Uterus (tissue), 4 donors: Measurements from ENCODE around the gene MANF. TPM values are rescaled to one million over a fixed set of nuclear protein-coding genes. Genes with fewer than 3 reads are reported as not detected.

Source experiments
- DNase-seq, 2 donors: peaks; one replicate each; pipeline ENCODE4 v3.0.0-alpha.2; 2019 to 2020
- H3K27ac ChIP-seq, 2 donors: fragments of 200-600 bp; sonication (generic); 1 replicate in 1 of 2; 2 replicates in 1 of 2; pipeline ENCODE4 v1.5.1; 2016 to 2018
- H3K27me3 ChIP-seq, 2 donors: fragments of 200-600 bp; sonication (generic); one replicate each; pipeline ENCODE4 v1.5.1; 2018 to 2019; ENCODE audit warnings: control low read depth in 1 of 2
- H3K36me3 ChIP-seq, 2 donors: fragments of 200-600 bp; sonication (generic); one replicate each; pipeline ENCODE4 v1.5.1; 2019; ENCODE audit warnings: control low read depth in 1 of 2
- H3K4me1 ChIP-seq, 2 donors: fragments of 200-600 bp; sonication (generic); one replicate each; pipeline ENCODE4 v1.5.1; 2018 to 2019; ENCODE audit warnings: control low read depth in 1 of 2
- H3K4me3 ChIP-seq, 2 donors: fragments of 200-600 bp; sonication (generic); 1 replicate in 1 of 2; 2 replicates in 1 of 2; pipeline ENCODE4 v1.5.1; 2018 to 2019; ENCODE audit warnings: mild to moderate bottlenecking in 1 of 2
- H3K9me3 ChIP-seq, 2 donors: fragments of 200-600 bp; sonication (generic); one replicate each; pipeline ENCODE4 v1.5.1; 2019; ENCODE audit warnings: control low read depth in 1 of 2
- POLR2A ChIP-seq, 2 donors: fragments of 450-650 bp; IDR thresholded peaks; one replicate each; pipeline ENCODE4 v1.6.1; 2016; ENCODE audit warnings: antibody characterized with exemption in 2 of 2, mild to moderate bottlenecking in 1 of 2, moderate library complexity in 1 of 2
- intact Hi-C: fragments of 100-400 bp; cut with DNase I; formaldehyde crosslinking; loops from one replicate; pipeline ENCODE4 v1.15.1; 2023; ENCODE audit warnings: low total_unique reads
- total RNA-seq, 4 donors: library from RNA; depleted of rRNA in 3 of 4; stranded (reverse); fragments of >200 nt in 3 of 4; gene quantifications; one replicate each; pipeline versions ENCODE4 v1.1.0 to v1.2.4, GENCODE V29; 2014 to 2023
- TF ChIP-seq, protein P1 (sequence below), 4 experiments: fragments of 200-600 bp in 2 of 4; fragments of 450-650 bp in 2 of 4; sonication (generic) in 2 of 4; IDR thresholded peaks; one replicate each; pipeline ENCODE4 v1.5.1; 2016 to 2019; ENCODE audit warnings: antibody characterized with exemption in 4 of 4, mild to moderate bottlenecking in 2 of 4, moderate library complexity in 1 of 4
- donor health status: DM: yes; HTN: yes; CAD: no.

The MANF gene
- total RNA-seq, 4 donors from 2014 or later: 14.7 to 60.6 (median 28.8) TPM

DNA sequence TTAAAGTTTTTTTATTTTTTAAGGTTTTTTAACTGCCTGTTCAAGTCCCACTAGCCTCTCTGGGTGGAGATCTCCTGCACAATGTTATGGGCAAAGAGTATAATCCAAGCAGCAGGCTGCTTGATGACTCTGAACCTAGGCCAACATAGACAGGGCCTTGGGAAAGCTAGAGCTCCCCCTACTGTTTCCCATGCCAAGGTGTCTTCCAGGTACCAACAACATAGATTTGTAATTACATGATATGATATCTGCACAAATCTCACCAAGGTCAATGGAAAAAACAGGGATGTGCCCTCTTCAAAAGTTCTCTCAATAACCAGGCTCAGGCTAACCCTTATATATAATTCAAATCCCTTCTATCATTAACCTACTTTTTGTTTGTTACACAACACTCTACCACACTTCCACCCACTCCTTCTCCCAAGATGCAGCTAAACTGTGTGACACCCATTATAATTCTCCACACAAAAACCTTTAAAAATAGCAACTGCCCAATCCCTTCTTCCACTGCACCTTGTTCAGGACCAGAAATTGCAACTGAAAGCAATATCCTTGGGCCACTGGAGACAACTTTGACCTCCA lies 49.7 kb downstream of the MANF start:
- intact Hi-C loops: no loop called here
- H3K36me3 ChIP-seq: no peaks in the 10 kb centered on the region
- peak in 1 of 2 donors; percentile 18 for DNase-seq

DNA sequence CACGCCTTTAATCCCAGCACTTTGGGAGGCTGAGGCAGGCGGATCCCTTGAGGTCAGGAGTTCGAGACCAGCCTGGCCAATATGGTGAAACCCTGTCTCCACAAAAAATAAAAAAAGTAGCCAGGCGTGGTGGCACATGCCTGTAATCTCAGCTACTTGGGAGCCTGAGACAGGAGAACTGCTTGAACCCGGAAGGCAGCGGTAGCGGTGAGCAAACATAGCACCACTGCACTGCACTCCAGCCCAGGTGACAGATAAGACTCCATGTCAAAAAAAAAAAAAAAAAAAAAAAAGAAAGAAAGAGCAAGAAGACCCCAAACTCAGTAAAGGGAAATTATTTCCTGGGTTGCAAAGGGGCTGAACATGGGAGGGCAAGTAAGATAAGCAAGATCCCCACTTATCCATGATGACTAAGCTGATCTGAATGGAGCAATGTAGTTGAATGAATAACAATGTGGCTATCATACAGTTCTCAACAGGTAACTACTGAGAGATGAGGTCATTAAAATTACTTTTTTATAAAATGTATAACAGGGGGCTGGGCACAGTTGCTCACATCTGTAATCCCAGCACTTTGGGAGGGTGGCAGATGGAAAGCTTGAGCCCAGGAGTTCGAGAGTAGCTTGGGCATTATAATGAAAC lies 52.0 kb downstream of the MANF start:
- TF ChIP-seq, protein P1, sequence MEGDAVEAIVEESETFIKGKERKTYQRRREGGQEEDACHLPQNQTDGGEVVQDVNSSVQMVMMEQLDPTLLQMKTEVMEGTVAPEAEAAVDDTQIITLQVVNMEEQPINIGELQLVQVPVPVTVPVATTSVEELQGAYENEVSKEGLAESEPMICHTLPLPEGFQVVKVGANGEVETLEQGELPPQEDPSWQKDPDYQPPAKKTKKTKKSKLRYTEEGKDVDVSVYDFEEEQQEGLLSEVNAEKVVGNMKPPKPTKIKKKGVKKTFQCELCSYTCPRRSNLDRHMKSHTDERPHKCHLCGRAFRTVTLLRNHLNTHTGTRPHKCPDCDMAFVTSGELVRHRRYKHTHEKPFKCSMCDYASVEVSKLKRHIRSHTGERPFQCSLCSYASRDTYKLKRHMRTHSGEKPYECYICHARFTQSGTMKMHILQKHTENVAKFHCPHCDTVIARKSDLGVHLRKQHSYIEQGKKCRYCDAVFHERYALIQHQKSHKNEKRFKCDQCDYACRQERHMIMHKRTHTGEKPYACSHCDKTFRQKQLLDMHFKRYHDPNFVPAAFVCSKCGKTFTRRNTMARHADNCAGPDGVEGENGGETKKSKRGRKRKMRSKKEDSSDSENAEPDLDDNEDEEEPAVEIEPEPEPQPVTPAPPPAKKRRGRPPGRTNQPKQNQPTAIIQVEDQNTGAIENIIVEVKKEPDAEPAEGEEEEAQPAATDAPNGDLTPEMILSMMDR (IDR thresholded peaks at IDR 0.05): no peak
- TF ChIP-seq POLR2A (IDR thresholded peaks at IDR 0.05): no peak
- Histone ChIP-seq H3K4me3 (no peak overlapping the region), H3K27me3 (no peaks in the 10 kb centered on the region), H3K4me1 (no peaks in the 10 kb centered on the region), H3K36me3 (no peaks in the 10 kb centered on the region), H3K9me3 (no peaks in the 10 kb centered on the region), H3K27ac (no peak overlapping the region)
- intact Hi-C loops: no loop called here
- no peak for DNase-seq

More for the DNA sequence above, 49.7 kb downstream of the MANF start:
- Histone ChIP-seq H3K27ac (no peak overlapping the region), H3K4me1 (no peaks in the 10 kb centered on the region), H3K9me3 (no peaks in the 10 kb centered on the region), H3K27me3 (no peaks in the 10 kb centered on the region), H3K4me3 (no peak overlapping the region)
- TF ChIP-seq POLR2A (IDR thresholded peaks at IDR 0.05): no peak
- TF ChIP-seq, protein P1 (IDR thresholded peaks at IDR 0.05): peak in 3 of 4 experiments; percentile 25 to 45 (median 31)

Other genes starting within 250 kb of the MANF start
- gene RBM15B, start 6.0 kb downstream of the MANF start, total RNA-seq: 10 to 100 TPM; 21.2 to 38.9 (median 28.1) TPM
- gene DCAF1, start 114.7 kb downstream of the MANF start, total RNA-seq: 10 to 100 TPM in 3 of 4 donors, 1 to 10 TPM in 1; 7.9 to 24.7 (median 16.1) TPM
- 10 to 100 TPM in 3 of 4 donors, 1 to 10 TPM in 1; 5.9 to 43.4 (median 19.1) TPM for gene RAD54L2, start 153.4 kb downstream of the MANF start, total RNA-seq